ENCODE results near the gene ECI1. TPM values are rescaled to one million over a fixed set of nuclear protein-coding genes. Genes with fewer than 3 reads are reported as not detected.

Gene ECI1
- total RNA-seq, 1 donor from 2014 or later = 38.7 TPM

GRCh38 chr16:2229632-2230250 is 21.6 kb downstream of the ECI1 start:
- Mint-ChIP-seq H3K27ac (no peak overlapping the region), H3K36me3 (ENCODE audit: low read depth) (peaks cover 19% of the 10 kb centered on the region), H3K4me3 (no peak overlapping the region), H3K9me3 (no peaks in the 10 kb centered on the region), H3K4me1 (peaks cover 7% of the 10 kb centered on the region), H3K27me3 (no peaks in the 10 kb centered on the region)
- no peak for DNase-seq
- intact Hi-C loops (cut with micrococcal nuclease) = loop anchor here (10.0 kb wide), 1 partner anchor 305 kb away; the partner anchor contains the start of genes CEMP1 and PDPK1

- H3K9me3 Mint-ChIP-seq = no peaks in the 10 kb centered on the region
- no peak for DNase-seq
- intact Hi-C loops (cut with micrococcal nuclease) = loop anchor here (10.0 kb wide), 1 partner anchor 306 kb away; the partner anchor contains the start of genes CEMP1 and PDPK1
- peaks cover 11% of the 10 kb centered on the region for H3K4me1 Mint-ChIP-seq
- peaks cover 19% of the 10 kb centered on the region for H3K36me3 Mint-ChIP-seq (ENCODE audit: low read depth)
- no peaks in the 10 kb centered on the region for H3K27me3 Mint-ChIP-seq
- no peak overlapping the region for H3K27ac Mint-ChIP-seq
- H3K4me3 Mint-ChIP-seq = no peak overlapping the region
These were observed 22.3 kb downstream of the ECI1 start for GRCh38 chr16:2229091-2229490.

- intact Hi-C loops (cut with micrococcal nuclease) = loop anchor here (10.0 kb wide), 1 partner anchor 307 kb away; the partner anchor contains the start of genes CEMP1 and PDPK1
- Mint-ChIP-seq H3K27me3 (no peaks in the 10 kb centered on the region), H3K27ac (no peak overlapping the region), H3K4me3 (no peak overlapping the region), H3K4me1 (peaks cover 11% of the 10 kb centered on the region), H3K36me3 (ENCODE audit: low read depth) (peaks cover 15% of the 10 kb centered on the region), H3K9me3 (no peaks in the 10 kb centered on the region)
- DNase-seq = no peak
These were observed 23.1 kb downstream of the ECI1 start for GRCh38 chr16:2228161-2228824.

DNA sequence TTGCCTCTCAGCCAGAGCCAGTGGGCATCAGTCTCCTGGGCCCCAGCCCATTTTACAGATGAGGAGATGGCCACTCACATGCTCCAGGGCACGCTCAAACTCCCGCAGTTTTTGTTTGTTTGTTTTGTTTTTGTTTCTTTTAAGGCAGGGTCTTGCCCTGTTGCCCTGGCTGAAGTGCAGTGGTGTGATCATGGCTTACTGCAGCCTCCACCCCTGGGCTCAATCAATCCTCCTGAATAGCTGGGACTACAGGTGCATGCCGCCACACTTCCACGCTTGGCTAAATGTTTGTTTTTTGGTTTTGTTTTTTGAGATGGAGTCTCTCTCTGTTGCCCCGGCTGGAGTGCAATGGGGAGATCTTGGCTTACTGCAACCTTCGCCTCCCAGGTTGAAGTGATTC is 24.5 kb downstream of the ECI1 start:
- H3K27me3 Mint-ChIP-seq = no peaks in the 10 kb centered on the region
- no peaks in the 10 kb centered on the region for H3K9me3 Mint-ChIP-seq
- no peak for DNase-seq
- H3K27ac Mint-ChIP-seq = peak overlapping the region; percentile 48
- intact Hi-C loops (cut with micrococcal nuclease) = loop anchor here (10.0 kb wide), 1 partner anchor 308 kb away; the partner anchor contains the start of genes CEMP1 and PDPK1
- peaks cover 13% of the 10 kb centered on the region for H3K4me1 Mint-ChIP-seq
- no peak overlapping the region for H3K4me3 Mint-ChIP-seq
- H3K36me3 Mint-ChIP-seq (ENCODE audit: low read depth) = peaks cover 14% of the 10 kb centered on the region

DNA sequence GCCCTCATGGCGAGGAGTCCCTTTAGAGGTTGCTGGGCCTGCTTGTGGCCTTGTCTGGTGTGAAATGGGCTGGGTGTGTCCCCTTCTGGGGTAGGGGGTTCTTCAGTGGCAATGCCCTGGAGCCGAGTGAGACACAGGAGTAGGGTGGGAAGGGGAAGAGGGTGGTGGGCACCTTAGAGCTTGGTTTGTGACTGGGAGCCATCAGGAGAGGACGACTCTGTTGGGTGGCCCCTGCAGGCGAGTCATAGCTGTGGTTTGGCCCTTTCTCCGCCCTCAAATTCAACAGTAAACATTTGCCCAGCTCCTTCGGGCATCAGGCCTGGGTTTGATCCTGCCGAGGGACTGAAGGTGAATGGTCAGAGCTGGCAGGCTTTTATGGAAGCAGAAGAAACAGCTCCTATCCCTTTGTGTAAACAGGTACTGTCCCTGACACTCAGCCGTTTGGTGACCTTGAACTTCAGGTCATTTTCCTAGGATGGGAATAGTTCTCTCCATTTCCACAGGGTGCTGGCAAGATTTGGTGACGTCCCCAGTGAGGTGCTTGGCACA is 25.1 kb downstream of the ECI1 start:
- peaks cover 13% of the 10 kb centered on the region for H3K4me1 Mint-ChIP-seq
- peak overlapping the region; percentile 11 for H3K27ac Mint-ChIP-seq
- H3K9me3 Mint-ChIP-seq = no peaks in the 10 kb centered on the region
- H3K36me3 Mint-ChIP-seq (ENCODE audit: low read depth) = peaks cover 12% of the 10 kb centered on the region
- peak overlapping the region; percentile 15 for H3K4me3 Mint-ChIP-seq
- no peak for DNase-seq
- H3K27me3 Mint-ChIP-seq = no peaks in the 10 kb centered on the region
- intact Hi-C loops (cut with micrococcal nuclease) = loop anchor here (10.0 kb wide), 1 partner anchor 308 kb away; the partner anchor contains the start of genes CEMP1 and PDPK1

GRCh38 chr16:2223942-2224486 is 27.4 kb downstream of the ECI1 start:
- Mint-ChIP-seq H3K4me1 (peaks cover 13% of the 10 kb centered on the region), H3K27me3 (no peaks in the 10 kb centered on the region), H3K9me3 (no peaks in the 10 kb centered on the region), H3K4me3 (peak overlapping the region; percentile 85), H3K36me3 (ENCODE audit: low read depth) (peaks cover 5% of the 10 kb centered on the region), H3K27ac (peak overlapping the region; percentile 75)
- intact Hi-C loops (cut with micrococcal nuclease) = loop anchor here (1.0 to 10.0 kb wide), 7 partner anchors 9 to 311 kb away; partner anchors contain the start of genes CCNF, CEMP1, ECI1 and MLST8
- DNase-seq = peak; percentile 80

- Mint-ChIP-seq H3K27ac (peak within 1 kb of the TSS; percentile 79), H3K4me1 (peaks cover 13% of the 10 kb centered on the region), H3K36me3 (ENCODE audit: low read depth) (peaks cover 5% of the 10 kb centered on the region), H3K9me3 (no peaks in the 10 kb centered on the region), H3K27me3 (no peaks in the 10 kb centered on the region), H3K4me3 (peak within 1 kb of the TSS; percentile 85)
- DNase-seq = peak; percentile 100
- intact Hi-C loops (cut with micrococcal nuclease) = loop anchor here (1.0 to 10.0 kb wide), 6 partner anchors 8 to 311 kb away; partner anchors contain the start of genes CCNF, CEMP1, MLST8 and PDPK1
These were observed 28.0 kb downstream of the ECI1 start, which contains the start of gene E4F1 for GRCh38 chr16:2223221-2223941. E4F1 (plus strand) TSS chr16:2223591; CDS start chr16:2223614, 23 bp downstream.

GRCh38 chr16:2216330-2216729 is 35.1 kb downstream of the ECI1 start:
- Mint-ChIP-seq H3K27ac (peak overlapping the region; percentile 91), H3K27me3 (no peaks in the 10 kb centered on the region), H3K9me3 (no peaks in the 10 kb centered on the region), H3K4me3 (peak overlapping the region; percentile 90), H3K4me1 (peaks cover 17% of the 10 kb centered on the region), H3K36me3 (ENCODE audit: low read depth) (peaks cover 15% of the 10 kb centered on the region)
- no peak for DNase-seq
- intact Hi-C loops (cut with micrococcal nuclease) = loop anchor here (10.0 kb wide), 1 partner anchor 212 kb away; the partner anchor contains the start of gene ZNF598

GRCh38 chr16:2214719-2214968 is 36.7 kb downstream of the ECI1 start, which contains the start of gene PGP:
PGP (minus strand) TSS chr16:2214840; CDS start chr16:2214777, 63 bp downstream.
- peaks cover 17% of the 10 kb centered on the region for H3K4me1 Mint-ChIP-seq
- peaks cover 18% of the 10 kb centered on the region for H3K36me3 Mint-ChIP-seq (ENCODE audit: low read depth)
- peak within 1 kb of the TSS; percentile 91 for H3K27ac Mint-ChIP-seq
- H3K9me3 Mint-ChIP-seq = no peaks in the 10 kb centered on the region
- H3K27me3 Mint-ChIP-seq = no peaks in the 10 kb centered on the region
- intact Hi-C loops (cut with micrococcal nuclease) = loop anchor here (2.0 to 10.0 kb wide), 2 partner anchors 60 to 210 kb away; partner anchors contain the start of genes TRAF7 and ZNF598
- peak within 1 kb of the TSS; percentile 90 for H3K4me3 Mint-ChIP-seq
- no peak for DNase-seq

DNA sequence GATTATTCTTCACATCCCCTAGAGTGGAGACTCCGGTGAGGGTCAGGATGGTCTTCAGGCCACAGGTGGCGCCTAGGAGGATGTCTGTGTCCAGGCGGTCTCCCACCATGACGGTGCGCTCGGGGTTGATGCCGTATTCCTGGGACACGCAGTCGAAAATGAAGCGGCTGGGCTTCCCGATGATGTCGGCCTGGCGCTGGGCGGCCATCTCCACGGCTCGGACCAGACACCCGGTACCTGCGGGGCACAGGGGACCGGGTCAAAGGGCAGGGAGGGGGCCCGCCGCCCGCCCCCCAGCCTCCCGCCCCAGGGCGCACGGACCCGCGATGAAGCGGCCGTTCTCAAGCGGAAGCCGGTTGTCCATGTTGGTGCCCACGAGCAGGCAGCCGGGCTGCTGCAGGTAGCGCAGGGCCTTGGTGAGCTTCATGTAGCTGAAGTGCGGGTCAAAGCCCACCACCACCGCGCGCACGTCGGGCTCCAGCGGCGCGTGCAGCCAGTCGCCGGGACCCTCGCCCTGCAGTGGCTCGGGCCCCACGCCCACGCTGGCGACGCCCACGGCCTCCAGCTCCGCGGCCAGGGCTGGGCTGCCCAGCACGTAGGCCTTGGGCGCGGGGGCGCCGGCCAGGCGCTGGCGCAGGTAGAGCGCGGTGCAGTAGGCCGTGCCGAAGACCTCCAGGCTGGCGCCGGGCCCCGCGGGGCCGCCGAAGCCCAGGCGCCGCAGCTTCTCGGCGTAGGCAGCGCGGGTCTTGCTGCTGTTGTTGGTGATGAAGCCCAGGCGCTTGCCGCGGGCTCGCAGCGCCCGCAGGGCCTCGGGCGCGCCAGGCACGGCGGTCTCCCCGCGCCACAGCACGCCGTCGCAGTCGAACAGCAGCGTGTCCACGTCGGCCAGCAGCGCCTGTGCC is 37.3 kb downstream of the ECI1 start:
- Mint-ChIP-seq H3K4me3 (peak overlapping the region; percentile 86), H3K9me3 (no peaks in the 10 kb centered on the region), H3K27ac (peak overlapping the region; percentile 58), H3K27me3 (no peaks in the 10 kb centered on the region), H3K36me3 (ENCODE audit: low read depth) (peaks cover 18% of the 10 kb centered on the region), H3K4me1 (peaks cover 17% of the 10 kb centered on the region)
- DNase-seq = no peak
- intact Hi-C loops (cut with micrococcal nuclease) = loop anchor here (2.0 to 10.0 kb wide), 2 partner anchors 59 to 209 kb away; partner anchors contain the start of genes TRAF7 and ZNF598

DNA sequence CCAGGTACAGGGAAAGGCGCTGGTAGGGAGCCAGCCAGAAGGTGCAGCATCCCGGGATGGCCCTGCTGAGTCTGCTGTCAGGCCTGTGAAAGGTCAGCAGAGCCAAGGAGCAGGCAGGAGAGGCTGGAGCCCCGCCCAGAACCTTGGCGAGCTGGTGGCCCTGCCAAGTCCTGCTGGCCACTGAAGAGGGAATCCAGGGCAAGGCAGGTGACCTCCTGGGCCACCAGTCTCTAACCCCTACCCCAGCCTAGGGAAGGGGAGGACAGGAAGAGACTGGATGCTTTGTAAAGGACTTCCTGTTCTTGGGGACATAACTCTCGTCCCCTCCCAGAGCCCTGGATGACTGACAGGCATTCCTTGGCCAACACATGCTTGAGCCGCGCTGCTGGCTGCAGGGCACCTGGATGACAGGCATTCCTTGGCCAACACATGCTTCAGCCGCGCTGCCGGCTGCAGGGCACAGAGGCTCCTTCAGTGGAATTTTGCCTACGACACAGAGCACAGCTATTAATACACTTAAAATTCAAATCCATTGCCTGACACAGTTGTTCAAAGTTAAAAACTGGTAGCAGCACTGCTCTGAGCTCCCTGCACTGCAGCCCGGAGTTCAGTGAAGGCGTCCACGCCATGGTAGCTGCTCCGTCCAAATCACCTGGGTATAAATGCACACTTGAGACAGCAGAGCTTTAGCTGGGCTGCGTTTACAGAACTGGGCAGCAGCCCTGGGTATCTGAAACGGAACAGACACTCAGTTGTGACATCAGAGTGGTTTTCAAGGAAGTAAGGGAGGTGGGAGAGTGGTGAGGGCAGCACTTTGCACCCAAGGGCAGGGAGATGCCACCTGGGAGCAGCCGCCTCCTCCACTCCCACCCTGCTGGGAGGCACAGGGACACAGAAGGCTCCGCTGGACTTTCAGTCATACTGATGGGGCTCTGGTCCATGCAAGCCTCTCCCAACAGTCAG is 38.7 kb downstream of the ECI1 start:
- DNase-seq = no peak
- Mint-ChIP-seq H3K27me3 (no peaks in the 10 kb centered on the region), H3K4me3 (peak overlapping the region; percentile 86), H3K27ac (peak overlapping the region; percentile 41), H3K9me3 (no peaks in the 10 kb centered on the region), H3K4me1 (peaks cover 20% of the 10 kb centered on the region), H3K36me3 (ENCODE audit: low read depth) (peaks cover 28% of the 10 kb centered on the region)
- intact Hi-C loops (cut with micrococcal nuclease) = loop anchor here (10.0 kb wide), 1 partner anchor 208 kb away; the partner anchor contains the start of gene ZNF598

Measured in activated CD4-positive, alpha-beta T cell treated with anti-CD3 and anti-CD28 coated beads, Interleukin-2, amount 10 ng/mL, durations not matched to agents 24 days and 14 days (primary cell).